GM18519 (cell line): ENCODE measurements around the gene SLC22A15.
"Not testable (repeated sequence)": the region's sequence is repeated elsewhere in the genome, so short reads cannot be mapped to it uniquely, and the experiment has no call there.

Experiments used
- ATAC-seq: cut with Tn5 transposase; IDR thresholded peaks from one replicate; pipeline ENCODE4 v1.9.1; 2021; ENCODE audit warnings: mild to moderate bottlenecking, moderate library complexity; ENCODE audit not compliant: unreplicated experiment, low FRiP score

Gene SLC22A15

DNA sequence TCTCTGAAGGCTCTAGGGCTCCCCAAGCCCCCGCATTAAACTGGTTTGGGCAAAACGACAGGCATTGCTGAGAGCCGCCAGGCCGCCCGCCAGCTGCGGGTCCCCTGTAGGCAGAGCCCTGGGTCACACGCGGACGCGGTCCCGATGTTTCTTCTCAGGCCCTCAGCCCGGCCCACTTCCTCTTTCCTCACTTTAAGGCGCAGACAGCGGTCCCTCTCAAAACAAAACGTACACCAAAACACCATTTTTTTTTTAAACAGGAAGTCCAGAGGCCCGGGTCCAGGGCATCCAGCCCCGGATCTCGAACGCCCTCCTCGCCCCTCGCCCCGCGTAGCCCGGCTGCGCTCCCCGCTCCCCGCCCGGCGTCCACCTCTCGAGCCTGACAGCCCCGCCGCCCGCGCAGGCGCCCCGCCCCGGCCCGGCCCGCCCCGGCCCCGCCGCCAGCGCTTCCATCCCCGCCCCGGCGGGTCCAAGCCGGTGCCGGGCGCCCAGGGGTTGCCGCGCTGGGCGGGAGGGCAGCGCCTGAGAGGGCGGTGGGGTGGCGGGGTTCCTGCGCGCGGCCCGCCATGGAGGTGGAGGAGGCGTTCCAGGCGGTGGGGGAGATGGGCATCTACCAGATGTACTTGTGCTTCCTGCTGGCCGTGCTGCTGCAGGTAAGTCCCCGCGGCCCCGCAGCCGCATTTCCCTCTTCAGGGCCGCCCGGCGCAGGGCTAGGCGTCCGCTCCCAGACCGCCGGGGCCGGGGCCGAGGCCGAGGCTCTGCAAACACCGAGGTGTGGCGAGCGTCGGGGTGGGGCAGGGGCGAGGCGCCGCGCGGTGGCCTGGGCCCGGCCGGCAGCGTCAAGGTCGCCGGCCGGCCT is at the start of gene SLC22A15:
SLC22A15 (plus strand) TSS at position 452 of the 859 bp plus-strand sequence; CDS start at position 567, 115 bp downstream.
- ATAC-seq: peak; percentile 78

DNA sequence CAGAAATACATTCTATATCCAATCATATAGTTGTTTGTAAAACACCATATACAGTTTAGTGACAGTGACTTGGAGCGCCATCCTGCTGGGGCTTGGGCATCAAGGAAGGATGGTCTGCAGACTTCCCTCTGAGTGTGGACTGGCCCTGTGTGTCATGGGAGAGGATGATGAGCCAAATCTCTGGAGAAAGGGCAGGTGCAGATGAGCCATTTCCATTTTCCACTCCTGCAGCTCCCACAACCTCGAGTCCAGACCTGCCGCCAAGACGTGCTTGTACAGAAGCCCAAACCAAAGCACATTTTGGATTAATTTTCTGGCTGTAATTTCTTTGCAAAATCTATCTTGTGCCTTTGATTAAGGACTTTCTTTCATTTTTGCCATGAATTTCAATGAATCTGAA is 48.3 kb upstream of the SLC22A15 start:
- ATAC-seq: no peak

DNA sequence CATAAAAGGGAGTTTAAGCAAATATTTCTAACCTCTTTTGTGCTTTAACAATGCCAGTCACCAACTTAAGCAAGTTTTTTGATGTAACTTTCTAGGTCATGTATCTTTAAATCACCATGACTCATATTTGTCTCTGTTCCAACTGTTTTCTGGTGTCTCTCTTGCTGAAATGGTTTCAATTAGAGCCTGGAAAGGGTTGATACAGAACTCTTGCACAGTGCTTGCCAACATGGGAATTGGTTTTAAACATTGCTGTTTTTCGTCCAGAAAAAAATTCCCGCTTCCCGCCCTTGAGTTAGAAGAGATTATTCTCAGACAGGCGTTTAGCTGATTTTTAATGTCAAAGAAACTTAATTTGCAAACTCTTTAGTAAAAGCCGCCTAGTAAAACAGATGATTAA is 46.4 kb upstream of the SLC22A15 start:
- no peak for ATAC-seq

DNA sequence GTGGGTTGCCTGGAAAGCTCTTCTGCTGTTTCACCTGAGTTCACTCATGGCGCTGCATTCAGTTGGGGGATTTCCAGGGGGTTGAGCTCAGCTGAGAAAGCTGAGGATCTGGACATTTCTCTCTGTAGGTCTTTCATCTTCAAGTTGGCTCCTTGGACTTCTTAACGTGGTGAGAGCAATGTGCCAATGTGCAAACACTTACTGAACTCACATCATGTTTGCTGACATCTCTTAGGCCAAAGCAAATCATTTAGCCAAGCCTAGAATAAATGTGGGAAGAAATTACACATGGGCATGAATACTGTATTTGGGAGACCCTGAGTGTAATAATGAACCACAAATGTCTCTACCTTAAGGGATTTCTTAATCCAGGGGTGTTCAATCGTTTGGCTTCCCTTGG is 42.7 kb upstream of the SLC22A15 start:
- no peak for ATAC-seq

DNA sequence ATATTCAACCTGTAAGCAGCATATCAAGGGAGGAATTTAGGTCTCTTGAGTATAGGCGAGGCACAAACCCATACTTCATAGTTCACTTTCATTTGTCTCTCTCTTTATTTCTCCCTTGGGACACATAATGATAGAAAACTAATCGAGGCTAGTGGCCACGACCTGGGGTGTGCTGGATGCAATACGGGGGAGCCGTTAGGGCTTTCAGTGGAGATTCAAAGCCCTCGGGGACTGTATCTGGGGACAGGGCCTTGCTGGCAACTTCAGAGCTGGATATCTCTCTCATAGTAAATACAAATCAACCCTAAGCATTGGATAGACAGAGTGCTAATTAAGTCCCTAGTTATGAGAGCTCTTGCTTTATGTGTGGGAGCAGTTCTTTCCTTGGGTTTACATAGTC is 36.9 kb upstream of the SLC22A15 start:
- ATAC-seq: no peak

DNA sequence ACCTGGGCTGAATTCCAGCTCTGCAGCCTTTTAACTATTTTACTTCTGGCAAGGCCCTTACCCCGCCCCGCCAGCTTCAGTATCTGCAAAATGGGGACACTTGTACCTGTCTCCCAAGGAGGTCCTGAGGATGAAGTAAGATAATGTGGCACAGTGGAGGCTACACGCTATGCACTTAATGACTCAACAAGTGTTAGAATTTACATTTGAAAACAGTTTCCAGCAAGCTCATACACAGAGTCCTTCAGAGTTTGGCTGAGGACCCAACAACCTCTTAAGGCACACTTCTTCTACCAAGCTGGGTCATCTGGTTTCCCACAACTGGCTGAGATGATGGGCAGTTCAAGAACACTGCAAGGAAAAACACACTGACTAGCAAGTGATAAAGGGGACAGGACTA is 30.2 kb upstream of the SLC22A15 start:
- no peak for ATAC-seq

DNA sequence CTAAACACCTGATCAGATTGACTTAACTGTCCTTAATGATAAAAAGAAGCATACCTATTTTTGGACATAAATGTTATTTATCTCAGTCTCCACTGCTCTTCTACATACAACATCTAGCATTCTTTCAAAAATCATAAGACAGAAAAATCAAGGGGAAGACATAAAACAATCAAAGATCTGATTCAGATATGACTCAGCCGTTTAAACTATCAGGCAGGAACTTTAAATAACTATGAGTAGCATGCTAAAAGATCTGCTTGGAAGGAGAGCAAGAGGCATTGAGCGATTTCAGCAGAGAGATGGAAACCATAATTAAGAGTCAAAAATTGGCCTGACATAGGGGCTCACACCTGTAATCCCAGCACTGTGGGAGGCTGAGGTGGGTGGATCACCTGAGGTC is 27.2 kb upstream of the SLC22A15 start:
- ATAC-seq: no peak

DNA sequence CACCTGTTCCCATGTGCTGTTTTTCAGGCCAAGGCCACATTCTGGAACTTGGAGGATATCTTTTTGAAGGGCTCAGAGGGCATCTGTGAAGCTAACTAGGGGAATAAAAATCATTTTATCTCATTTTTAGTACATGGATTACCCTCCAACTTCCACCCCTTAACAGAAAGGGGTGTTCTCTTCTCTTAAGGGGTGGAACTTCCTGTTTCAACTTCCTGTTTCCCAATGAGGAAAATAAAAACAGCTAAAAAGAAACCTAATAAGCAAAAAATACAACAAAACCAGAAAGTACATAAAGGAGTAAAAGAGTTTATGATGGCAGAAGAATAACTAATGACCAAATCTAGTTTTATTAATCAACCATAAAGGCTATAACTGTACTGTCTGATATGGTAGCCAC is 24.8 kb upstream of the SLC22A15 start:
- no peak for ATAC-seq

DNA sequence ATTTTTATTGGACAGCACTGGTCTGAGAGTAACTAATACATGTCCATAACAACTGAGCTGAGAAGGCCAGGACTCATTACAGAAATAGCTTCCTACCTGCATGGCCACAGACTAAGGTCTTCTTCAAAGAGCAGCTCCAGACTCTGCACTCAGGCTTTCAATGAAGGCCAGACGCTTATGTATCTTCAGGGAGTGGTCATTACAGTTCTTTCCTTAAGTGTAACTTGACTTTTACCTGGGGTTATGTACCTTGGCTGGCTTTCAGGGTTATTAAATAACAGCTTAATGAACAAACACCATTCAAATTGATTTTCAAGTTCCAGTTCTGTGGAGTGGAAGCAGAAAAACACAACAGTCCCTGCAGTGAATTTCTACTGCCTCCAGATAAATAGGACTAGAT is 23.8 kb upstream of the SLC22A15 start:
- ATAC-seq: no peak

DNA sequence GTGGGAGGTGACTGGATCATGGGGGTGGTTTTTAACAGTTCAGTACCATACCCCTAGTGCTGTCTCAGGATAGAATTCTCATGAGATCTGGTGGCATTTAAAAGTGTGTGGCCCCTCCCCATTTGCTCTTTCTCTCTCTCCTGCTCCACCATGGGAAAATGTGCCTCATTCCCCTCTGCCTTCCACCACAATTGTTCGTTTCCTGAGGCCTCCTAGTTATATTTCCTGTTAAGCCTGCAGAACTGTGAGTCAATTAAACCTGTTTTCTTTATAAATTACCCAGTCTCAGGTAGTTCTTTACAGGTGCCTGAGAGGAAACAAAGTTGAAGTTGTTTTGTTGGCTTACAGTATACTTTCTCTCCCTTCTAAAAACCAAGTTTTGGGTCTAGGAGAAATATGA is 23.1 kb upstream of the SLC22A15 start:
- no peak for ATAC-seq

DNA sequence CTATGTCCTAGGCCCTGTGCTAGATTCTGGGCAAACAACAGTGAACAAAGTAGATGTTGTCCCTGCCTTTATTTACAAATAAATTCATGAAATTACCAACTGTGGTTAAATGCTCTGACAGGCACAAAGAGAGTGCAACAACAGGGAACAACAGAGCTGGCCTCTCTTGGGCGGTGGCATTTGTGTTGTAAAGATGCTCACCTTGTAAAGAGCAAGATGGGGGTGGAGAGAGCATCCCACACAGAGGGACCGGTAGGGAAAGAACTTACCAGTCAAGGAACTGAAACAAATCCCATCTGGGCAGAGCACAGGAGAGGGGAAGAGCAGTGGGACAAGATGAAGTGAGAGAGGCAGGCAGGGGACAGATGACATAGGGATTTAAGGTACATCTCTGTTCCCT is 21.6 kb upstream of the SLC22A15 start:
- no peak for ATAC-seq

DNA sequence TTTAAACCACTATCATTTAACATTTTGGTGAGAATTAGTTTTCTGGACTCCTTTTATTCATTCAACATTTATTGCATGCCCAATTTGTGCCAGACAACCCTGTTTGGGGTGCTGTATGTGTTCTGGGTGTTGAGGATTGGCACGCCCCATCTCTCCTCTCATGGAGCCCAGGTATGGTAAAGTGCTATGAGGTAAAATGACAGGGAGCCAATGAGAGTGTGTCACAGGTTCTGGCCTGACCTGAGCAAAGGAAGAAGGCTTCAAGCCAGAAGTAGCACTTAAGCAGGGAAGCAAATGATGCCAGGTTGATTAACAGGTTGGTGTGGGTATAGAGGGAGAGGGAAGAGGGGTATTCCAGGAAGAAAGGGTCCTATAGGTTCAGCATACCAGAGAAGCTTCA is 21.1 kb upstream of the SLC22A15 start:
- ATAC-seq: no peak

DNA sequence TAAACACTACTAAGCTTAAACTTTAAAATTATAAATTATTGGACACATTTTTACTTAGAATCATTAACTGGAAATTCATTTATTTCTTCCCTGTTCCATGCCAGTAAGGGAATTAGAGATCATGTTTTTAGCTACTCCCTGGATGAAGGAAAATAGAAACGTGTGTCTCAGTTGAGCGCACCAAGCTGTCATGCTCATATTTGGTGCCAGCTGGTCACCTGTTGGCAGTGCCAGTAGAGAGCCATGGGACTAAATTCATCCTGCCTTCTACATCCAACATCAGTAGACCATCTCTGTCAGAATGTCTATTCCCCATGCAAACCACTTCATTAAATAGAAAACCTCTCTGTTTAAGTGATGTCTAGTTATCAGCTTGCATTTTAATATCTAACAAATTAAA is 17.4 kb upstream of the SLC22A15 start:
- no peak for ATAC-seq

DNA sequence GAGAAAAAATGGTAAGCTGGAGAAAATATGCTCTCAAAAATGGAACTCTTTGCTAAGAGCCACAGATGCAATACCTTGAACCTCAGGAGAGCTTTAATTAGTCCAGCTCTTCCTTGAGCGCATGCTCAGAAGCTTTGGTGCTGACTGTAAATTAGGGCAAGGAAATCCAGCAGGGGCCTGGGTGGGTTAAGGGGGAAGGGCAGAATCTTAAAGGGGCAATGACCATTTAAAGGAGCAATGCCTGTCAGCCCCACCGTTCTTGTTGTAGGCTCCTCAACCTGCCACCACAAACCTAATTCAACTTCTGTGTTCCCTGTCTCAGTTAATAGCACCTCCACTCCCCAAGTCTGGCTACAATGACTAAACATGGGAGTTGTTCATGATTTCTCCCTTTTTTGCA is 6.8 kb upstream of the SLC22A15 start:
- ATAC-seq: no peak

DNA sequence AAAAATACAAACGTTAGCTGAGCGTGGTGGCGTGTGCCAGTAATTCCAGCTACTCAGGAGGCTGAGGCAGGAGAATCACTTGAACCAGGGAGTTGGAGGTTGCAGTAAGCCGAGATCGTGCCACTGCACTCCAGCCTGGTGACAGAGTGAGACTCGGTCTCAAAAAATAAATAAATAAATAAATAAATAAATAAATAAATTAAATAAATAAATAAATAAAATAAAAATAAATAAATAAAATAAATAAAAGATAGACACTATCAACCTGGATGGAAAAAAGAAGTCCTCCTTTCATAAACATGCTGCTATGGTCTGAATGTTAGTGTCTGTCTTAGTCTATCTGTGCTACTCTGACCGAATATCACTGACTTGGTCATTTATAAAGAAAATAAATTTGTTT is 4.5 kb upstream of the SLC22A15 start:
- ATAC-seq: not testable (repeated sequence)

DNA sequence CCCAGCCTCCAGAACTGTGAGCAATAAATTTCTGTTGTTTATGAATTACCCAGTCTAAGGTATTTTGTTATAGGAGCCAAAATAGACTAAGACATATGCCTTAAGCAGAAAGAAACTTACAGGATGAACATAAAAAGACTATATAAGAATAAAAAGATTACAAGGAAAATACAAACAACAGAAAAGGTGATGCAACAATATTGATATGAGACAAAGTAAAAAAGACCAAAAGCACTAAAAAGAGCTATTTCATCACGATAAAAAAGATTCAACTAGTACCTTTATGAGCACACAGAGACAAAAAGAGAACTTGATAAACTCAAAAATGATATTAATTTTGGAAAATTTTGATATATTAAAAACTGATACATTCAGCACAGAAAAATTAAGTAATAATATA is 3.2 kb upstream of the SLC22A15 start:
- ATAC-seq: no peak

DNA sequence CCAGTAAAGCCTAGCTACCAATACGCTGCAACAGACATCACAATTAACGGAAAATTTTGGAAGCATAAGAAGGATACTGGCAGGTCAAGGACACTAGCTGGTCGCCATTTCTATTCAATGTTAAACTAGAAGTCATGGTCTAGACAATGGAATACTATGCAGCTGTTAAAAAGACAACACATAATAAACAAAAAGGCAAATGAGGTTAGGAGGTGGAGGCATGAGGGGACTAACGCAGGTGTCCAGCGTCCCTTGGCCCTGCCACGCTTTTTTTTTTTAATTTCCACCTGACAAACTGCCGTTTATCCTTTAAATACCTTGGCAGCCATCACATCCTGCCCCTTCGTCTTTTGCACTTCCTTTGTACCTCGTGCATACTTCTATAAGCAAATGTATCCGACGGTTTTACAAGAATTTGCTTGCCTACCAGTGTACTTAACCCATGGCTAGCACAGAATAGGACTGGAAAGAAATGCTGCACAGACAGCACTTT is 698 bp upstream of the SLC22A15 start:
- no peak for ATAC-seq

DNA sequence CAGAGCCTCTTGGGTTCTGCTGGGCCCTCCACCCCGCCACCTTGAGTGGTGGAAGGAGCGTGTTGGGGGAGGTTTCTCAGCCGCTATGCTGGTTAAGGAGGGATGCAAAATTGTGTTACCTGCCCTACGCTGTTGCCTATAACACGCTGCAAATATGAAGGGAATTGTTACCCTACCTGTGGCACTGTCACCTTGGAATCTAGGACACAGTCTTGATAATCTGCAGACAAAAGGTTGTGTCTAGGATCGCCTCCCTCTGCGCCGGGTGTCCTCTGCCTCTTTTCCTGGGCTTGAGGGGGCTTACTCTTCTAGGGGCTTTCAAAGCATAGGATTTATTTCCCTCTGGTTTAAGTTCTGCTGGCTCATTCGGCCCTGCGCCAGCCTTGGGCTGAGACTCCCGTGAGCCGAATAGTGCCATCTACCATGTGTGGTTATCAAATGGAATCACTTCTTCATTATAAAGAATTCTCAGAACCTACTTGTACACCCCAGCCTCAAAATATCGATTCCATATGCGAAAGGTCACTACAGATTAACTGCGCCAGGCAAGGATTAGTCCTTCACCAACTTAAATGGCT is 697 bp downstream of the SLC22A15 start:
- peak; percentile 18 for ATAC-seq

DNA sequence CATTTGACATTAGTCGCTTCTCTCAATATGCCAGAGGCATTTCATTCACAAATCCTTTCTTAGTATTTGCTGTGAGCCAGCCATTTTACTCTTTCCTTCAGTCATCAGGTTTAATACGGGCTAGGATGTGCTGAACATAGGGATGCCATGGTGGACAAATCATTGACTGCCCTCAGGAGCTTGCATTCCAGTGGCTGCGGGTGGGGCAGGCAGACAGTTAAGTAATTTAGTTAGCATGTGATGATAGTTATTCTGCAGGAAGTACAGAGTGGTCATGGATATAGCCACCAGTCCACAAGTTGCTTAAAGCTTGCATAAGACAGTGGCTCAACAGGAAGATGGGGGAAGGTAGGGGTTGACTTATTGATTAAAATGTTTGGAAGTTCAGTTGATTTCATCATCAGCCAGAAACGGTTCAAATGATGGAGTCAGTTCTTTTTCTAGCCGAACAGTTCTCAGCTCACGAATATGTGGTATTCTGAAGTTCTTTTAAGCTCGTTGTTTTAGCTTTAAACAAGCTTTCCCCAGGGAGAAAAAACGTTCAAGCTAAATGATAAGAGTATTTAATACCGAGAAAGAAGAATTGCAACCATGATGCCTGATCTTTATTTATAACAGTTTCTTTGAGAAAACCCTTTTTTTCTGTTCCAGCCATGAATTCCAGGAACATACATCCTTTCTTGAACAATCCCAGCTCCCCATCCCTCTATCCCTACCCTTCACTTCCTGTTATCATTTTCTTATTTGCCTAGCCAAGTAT is 1.4 kb downstream of the SLC22A15 start:
- ATAC-seq: no peak

DNA sequence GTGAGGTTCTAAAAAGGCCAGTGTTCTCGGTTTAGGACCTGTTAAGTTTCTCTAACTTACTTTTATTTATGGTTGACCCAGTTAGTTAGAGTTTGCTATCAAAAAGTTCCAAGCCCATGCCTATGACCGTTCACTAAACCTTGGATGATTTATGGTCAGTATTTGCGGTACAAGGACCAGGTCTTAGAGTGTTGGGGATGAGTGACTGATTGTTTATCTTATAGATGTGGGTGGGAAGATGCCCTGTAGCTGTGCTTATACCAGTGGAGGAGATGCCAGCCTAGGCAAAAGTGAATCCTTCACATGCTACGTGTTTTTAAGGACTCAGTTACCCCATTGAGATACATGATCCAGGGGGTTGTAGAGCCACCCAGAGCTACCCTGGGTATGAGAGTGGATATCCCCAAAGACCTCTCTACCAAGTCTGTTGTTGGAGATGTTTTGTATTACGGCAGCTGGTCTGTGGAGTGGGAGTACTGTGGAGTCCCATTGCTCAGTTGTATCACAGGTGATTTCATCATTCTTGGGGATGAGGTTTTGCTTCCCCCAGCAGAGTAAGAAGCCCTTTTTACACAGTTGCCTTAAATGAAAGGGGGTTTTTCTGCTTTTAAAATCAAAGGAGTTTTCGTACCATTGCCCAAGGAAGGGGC is 2.1 kb downstream of the SLC22A15 start:
- no peak for ATAC-seq

DNA sequence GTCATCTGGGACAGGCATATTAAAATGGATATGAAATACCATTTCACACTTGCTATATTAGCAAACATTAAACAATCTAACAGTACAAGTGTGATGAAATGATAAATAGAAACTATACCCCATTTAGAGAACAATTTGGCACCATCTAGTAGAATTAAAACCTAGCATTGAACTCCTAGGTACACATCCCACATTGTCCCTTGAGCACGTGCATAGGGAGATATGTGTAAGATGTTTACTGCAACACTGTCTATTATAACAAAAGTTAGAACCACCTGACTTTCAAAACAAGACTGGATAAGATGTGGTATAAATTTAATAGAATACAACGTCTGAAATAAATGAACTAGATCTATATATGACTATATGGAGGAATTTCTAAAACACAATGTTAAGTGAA is 3.8 kb downstream of the SLC22A15 start:
- no peak for ATAC-seq
